Measurements from ENCODE around the gene PPP1R3D.

The PPP1R3D gene

GRCh38 chr20:59947376-59947775 is 7.3 kb upstream of the PPP1R3D start:
- no peak for DNase-seq

GRCh38 chr20:59945731-59946130 is 5.6 kb upstream of the PPP1R3D start:
- DNase-seq = no peak

DNA sequence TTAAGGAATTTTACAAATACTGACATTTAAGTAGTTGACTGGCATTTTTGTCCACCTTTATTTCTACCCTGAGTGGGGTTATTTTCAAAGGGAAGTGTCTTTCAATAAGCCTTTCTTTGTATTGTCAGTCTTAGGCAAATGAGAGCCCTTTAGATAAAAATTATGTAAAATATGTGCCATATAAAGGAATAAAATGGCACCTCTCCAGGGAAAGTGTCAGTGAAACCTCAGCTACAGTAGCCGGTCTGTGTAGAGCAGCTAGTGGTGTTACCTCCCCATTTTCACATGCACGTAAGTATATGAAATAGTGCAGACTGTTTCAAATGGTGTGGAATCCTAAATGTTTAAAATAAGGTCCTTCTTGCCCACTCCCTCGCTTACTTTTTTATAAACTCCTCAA is 5.1 kb upstream of the PPP1R3D start:
- DNase-seq = no peak

DNA sequence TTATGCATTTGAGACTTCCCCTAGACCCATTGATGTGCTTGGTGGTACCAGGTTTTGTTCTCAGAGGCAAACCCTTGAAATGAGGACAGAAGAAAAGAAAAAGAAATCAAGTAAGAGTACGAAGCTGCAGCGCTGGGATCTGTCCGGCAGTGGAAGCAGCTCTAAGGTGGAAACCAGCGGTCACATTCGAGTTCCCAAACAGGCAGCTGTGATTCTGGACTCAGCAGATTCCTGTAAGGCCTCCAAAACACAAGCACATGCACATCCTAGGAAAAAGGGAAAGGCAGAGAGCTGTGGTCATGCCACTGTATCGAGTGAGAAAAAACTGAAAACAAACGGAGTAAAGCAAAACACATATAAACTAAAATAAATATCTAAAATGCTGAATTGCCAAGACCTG is 4.6 kb upstream of the PPP1R3D start:
- DNase-seq = no peak

DNA sequence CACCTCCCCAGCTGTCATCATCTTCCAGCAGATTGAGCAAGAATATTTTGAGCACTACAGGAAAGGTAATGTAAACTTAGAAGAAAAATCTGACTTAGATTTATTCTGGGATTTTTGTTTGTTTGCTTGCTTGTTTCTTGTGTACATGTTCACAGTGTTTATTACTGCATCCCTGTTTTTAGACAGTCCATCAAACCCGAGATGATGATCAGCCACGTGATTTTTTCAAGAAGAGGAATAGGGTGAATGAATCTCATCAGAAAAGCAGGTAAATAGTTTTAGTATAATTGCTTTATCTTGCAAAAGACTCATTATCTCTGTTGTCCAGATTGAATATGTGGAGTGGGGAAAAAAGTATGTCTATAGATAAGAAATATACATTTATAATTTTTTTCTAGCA is 2.1 kb upstream of the PPP1R3D start:
- no peak for DNase-seq

GRCh38 chr20:59940956-59941294 is 820 bp upstream of the PPP1R3D start:
- no peak for DNase-seq

GRCh38 chr20:59939879-59940128 is 301 bp downstream of the PPP1R3D start:
- no peak for DNase-seq

GRCh38 chr20:59939052-59939878 is 840 bp downstream of the PPP1R3D start:
- DNase-seq = no peak

GRCh38 chr20:59938696-59939051 is 1.4 kb downstream of the PPP1R3D start:
- DNase-seq = no peak

- DNase-seq = no peak
Measured at GRCh38 chr20:59938221-59938620, 1.9 kb downstream of the PPP1R3D start.

- no peak for DNase-seq
Measured at GRCh38 chr20:59937150-59937549, 3.0 kb downstream of the PPP1R3D start.

DNA sequence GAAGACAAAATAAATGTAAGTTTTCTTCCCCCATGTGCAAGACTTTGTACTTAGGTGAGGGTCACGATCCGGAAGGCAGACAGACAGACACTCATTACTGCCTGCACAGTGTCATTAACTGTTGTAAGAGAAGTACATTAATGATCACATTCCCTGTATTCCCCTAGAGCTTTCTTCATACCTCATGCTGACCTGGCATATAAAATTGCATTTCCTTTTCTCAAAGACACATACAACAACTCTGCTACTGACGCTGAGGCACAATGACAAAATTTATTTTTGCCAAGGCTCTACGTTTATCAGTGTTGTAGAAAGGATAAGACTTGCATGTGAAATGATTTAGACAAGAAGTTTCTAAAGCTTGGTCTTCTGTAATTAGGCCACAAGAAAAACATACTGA is 3.7 kb downstream of the PPP1R3D start:
- DNase-seq = no peak

DNA sequence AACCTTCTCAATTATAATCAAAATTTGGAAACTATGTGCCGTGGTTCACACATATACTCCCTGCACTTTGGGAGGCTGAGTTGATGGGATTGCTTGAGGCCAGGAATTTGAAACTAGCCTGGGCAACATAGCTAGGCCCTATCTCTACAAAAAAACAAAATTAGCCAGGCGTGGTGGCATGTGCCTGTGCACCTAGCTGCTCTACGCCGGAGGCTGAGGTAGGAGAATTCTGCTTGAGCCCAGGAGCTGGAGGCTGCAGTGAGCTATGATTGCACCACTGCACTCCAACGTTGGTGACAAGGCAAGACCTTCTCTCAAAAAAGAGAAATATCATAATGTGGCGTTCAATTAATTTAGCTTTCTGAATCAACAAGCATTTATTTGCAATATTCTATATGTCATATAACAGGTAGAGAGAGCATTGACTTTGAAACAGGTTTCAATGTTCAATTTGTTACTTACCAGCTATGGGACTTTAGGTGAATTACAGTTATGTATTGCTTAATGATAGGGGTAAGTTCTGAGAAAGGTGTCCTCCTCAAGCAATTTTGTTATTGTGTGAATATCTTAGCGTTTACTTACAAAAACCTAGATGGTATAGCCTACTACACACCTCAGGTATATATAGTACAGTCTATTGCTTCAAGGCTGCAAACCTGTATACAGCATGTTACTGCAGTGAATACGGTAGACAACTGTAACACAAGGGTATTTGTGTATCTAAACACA is 4.5 kb downstream of the PPP1R3D start:
- no peak for DNase-seq

- DNase-seq = peak; percentile 47
Measured at GRCh38 chr20:59933849-59934585, 6.1 kb downstream of the PPP1R3D start.

DNA sequence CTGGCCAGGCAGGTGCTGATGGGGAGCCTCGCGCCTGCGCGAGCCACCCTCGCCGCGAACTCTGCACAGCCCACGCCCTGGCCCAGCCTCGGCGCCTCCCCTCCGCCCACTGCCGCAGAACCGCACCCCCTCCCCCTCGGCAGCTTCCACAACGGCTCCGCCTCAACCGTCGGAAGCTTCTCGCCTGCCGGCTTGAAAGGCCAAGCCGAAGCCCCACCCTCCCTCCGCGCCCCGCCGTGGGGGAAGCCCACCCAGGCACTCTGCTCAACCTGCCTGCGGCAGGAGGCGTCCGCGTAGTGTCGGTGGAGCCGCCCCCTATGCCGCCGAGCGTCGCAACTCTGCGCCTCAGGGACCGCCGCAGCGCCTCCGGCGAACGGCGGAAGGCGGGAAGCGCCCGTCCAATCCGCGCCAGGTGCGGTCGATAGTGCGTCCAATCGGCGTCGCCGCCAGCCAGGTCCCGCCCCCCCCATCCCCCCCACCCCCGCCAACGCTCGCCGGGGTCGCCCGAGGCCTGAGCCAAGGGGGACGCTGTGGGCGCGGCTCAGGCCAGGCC is 6.7 kb downstream of the PPP1R3D start, which contains the start of gene SYCP2:
Gene SYCP2 (minus strand): TSS at position 342 of the 553 bp plus-strand sequence. CDS start 11,224 bp downstream, outside the sequence.
- DNase-seq = no peak

- DNase-seq = no peak
Measured at GRCh38 chr20:59932616-59933295, 7.3 kb downstream of the PPP1R3D start.

DNA sequence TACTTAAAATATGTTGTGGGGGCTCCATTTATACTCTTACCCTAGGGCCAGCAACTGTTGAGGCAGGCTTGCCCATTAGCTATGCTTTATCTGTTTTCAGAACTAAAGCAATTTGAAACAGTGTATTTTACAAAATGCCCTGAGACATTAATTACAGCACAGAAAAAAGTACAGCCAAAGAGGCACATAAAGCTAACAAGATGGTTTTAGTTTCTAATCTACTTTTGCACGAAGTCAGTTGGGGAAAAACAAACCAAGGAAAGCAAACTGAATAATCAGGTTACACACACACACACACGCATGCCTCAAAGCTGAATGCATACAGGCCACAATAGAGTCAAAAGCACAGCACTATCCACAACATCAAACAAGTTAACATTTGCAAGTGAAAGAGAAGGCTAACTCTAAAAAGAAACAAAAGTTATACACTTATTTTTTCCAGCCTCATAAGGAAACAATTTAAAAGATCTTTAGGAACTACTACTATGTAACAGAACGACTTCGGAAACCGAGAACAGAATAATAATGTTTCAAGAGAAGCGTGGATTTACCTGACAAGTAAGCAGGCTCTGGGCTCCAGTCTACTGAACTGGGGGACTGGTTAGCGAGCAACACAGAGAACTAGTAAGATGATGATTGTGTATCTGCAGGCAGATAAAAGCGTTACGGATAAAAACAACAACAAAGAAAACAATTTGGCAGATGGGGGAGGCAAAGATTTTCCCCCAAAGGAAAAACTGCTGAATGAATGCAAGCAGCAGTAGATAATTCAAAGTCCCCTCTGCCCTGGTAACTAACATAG is 8.4 kb downstream of the PPP1R3D start:
- DNase-seq = no peak

DNA sequence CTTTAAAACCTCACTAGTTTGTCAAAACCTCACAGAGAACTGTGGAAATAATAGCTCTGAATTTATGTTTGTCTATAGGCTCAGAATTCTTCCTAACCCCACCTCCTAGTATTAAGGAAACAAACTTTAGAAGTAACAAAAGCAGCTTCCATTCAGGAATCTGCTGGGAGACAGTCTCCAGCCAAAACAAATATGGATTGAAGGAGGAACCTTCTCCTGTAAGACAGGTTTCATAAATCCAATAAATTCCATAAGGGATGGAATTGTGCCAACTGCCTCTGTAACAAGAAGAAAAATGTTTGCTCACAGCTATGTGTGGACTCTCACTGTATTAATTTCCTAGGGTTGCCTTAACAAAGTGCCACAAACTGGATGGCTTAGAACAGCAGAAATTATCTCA is 14.2 kb downstream of the PPP1R3D start:
- no peak for DNase-seq

DNA sequence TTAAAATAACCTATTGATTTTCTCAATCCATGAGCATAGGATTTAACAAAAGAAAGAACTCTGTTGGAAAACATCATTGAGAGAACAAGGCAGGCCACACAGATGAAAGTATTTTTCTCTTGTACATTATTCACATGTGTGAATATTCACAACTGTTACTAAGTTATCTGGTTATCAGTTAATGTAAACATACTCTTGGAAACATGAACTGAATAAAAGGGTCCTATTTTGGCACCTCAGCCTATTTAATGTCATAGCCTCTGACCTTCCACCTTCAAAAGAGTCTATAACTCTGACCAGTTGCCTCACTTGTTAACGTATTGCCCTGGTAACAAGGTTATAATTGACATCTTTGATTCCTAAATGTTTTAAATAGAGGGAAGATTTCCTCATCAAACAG is 14.7 kb downstream of the PPP1R3D start:
- DNase-seq = no peak

GRCh38 chr20:59923514-59923913 is 16.6 kb downstream of the PPP1R3D start:
- DNase-seq = no peak

DNA sequence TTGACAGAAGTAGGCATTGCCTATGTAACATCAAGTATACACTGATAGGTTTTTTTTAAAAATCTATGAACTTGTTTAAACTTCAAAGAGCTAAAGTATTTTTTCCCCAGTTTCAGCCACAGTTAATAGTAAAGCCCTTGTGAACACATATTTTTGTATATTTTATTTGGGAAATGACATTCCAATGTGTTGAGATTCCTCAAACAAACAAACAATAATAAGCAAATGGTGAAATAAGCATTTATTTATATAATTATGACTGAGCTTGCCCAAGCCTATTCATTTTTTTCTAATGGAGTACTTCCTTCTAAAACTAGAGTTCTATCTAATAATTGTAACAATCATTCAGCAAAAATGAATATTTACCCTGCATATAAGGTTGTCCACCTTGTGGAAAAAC is 19.2 kb downstream of the PPP1R3D start:
- no peak for DNase-seq

DNA sequence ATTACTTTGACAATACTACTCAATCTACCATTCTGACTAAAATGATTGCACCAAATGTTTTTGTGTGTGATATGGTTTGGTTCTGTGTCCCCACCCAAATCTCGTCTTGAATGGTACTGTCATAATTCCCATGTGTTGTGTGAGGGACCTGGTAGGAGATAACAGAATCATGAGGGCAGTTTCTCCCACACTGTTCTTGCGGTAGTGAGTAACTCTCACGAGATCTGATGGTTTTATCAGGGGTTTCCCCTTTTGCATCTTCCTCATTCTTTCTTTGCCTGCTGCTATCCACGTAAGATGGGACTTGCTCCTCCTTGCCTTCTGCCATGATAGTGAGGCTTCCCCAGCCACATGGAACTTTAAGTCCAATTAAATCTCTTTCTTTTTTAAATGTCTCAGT is 27.5 kb downstream of the PPP1R3D start:
- peak; percentile 16 for DNase-seq

All from GF-D8 (cell line).